ENCODE measurements around the gene OBP2A. TPM values are rescaled to one million over a fixed set of nuclear protein-coding genes. Genes with fewer than 3 reads are reported as not detected.
"Not testable (repeated sequence)": the region's sequence is repeated elsewhere in the genome, so short reads cannot be mapped to it uniquely, and the experiment has no call there.

Gene OBP2A
- polyA plus RNA-seq, 4 donors = 0.09 TPM; not detected in 3

DNA sequence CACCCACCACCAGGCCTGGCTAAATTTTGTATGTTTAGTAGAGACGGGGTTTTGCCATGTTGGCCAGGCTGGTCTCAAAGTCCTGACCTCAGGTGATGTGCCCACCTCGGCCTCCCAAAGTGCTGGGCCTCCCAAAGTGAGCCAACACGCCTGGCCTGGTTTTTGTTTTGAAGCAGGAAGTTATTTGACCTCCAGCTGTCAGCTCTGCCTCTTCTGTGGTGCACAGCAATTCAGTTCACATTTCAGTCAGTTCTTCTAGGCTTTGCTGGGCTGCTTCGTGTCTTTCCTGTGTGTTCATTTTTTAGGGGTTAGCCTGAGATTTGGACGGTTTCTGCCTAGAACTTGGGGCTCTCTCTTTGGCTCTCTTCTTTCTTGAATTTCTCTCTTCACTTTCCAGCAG, 15.8 kb upstream of the OBP2A start:
- FAIRE-seq (no peak), DNase-seq (no peak)
- no peak overlapping the region for H3K4me3 ChIP-seq (ENCODE audit: low read depth in 1 of 3, low read length in 3 of 3)
- H3K9me3 ChIP-seq (ENCODE audit: control insufficient read depth in 2 of 2, insufficient read depth in 1 of 2, low read depth in 1 of 2, low read length in 1 of 2) = no peaks in the 10 kb centered on the region
- no peaks in the 10 kb centered on the region for H3K36me3 ChIP-seq (ENCODE audit: control insufficient read depth in 3 of 3, insufficient read depth in 2 of 3, low read depth in 1 of 3, low read length in 3 of 3)
- peaks cover 0 to 4% (median 2%) of the 10 kb centered on the region in 3 donors for H3K27me3 ChIP-seq (ENCODE audit: control insufficient read depth in 3 of 3, insufficient read depth in 3 of 3, low read length in 3 of 3)
- no peaks in the 10 kb centered on the region for H3K4me1 ChIP-seq (ENCODE audit: control insufficient read depth in 3 of 3, insufficient read depth in 2 of 3, low read depth in 1 of 3, low read length in 2 of 3)
- no peak overlapping the region for H3K27ac ChIP-seq (ENCODE audit: low read depth in 1 of 3, low read length in 2 of 3)
- WGBS, 3 donors = 67 to 76% (median 67%) methylated on average over 5 of the region's 5 CpGs

DNA sequence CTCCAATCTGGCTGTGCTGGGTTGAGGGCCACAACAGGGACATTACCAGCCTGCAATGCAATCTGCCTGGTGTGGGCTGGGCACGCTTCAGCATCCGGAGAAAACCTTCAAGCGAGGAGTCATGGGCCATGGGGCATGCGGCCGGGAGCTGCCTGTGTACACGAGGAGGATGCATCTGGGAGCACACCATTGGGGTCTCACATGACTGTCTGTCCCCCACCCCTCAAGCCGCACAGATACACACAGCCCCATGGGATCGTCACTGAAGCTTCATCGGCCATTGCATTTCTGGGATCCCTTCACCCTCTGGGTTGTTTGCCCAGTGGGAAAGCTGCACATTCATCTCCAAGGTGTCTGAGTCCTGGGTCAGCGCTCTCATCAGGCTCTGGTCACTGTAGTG, 14.8 kb upstream of the OBP2A start:
- Histone ChIP-seq H3K9me3 (ENCODE audit: control insufficient read depth in 2 of 2, insufficient read depth in 1 of 2, low read depth in 1 of 2, low read length in 1 of 2) (no peaks in the 10 kb centered on the region), H3K4me3 (ENCODE audit: low read depth in 1 of 3, low read length in 3 of 3) (no peak overlapping the region), H3K36me3 (ENCODE audit: control insufficient read depth in 3 of 3, insufficient read depth in 2 of 3, low read depth in 1 of 3, low read length in 3 of 3) (no peaks in the 10 kb centered on the region), H3K27me3 (ENCODE audit: control insufficient read depth in 3 of 3, insufficient read depth in 3 of 3, low read length in 3 of 3) (peaks cover 0 to 4% (median 2%) of the 10 kb centered on the region in 3 donors), H3K4me1 (ENCODE audit: control insufficient read depth in 3 of 3, insufficient read depth in 2 of 3, low read depth in 1 of 3, low read length in 2 of 3) (no peaks in the 10 kb centered on the region), H3K27ac (ENCODE audit: low read depth in 1 of 3, low read length in 2 of 3) (no peak overlapping the region)
- whole genome bisulfite sequencing, 3 donors = 90 to 92% (median 91%) methylated on average over 10 of the region's 10 CpGs
- FAIRE-seq (no peak), DNase-seq (no peak)

GRCh38 chr9:135533113-135533512, 12.8 kb upstream of the OBP2A start:
- WGBS, 3 donors = 85 to 92% (median 90%) methylated on average over 3 of the region's 3 CpGs
- no peak overlapping the region for H3K27ac ChIP-seq (ENCODE audit: low read depth in 1 of 3, low read length in 2 of 3)
- H3K36me3 ChIP-seq (ENCODE audit: control insufficient read depth in 3 of 3, insufficient read depth in 2 of 3, low read depth in 1 of 3, low read length in 3 of 3) = no peaks in the 10 kb centered on the region
- H3K27me3 ChIP-seq (ENCODE audit: control insufficient read depth in 3 of 3, insufficient read depth in 3 of 3, low read length in 3 of 3) = peaks cover 0 to 4% (median 2%) of the 10 kb centered on the region in 3 donors
- H3K4me1 ChIP-seq (ENCODE audit: control insufficient read depth in 3 of 3, insufficient read depth in 2 of 3, low read depth in 1 of 3, low read length in 2 of 3) = no peaks in the 10 kb centered on the region
- no peak for DNase-seq
- no peak overlapping the region for H3K4me3 ChIP-seq (ENCODE audit: low read depth in 1 of 3, low read length in 3 of 3)
- H3K9me3 ChIP-seq (ENCODE audit: control insufficient read depth in 2 of 2, insufficient read depth in 1 of 2, low read depth in 1 of 2, low read length in 1 of 2) = no peaks in the 10 kb centered on the region
- no peak for FAIRE-seq

- DNase-seq = no peak
- no peak for FAIRE-seq
- 89 to 92% (median 89%) methylated on average over 12 of the region's 12 CpGs for WGBS, 3 donors
- no peaks in the 10 kb centered on the region for H3K9me3 ChIP-seq (ENCODE audit: control insufficient read depth in 2 of 2, insufficient read depth in 1 of 2, low read depth in 1 of 2, low read length in 1 of 2)
- no peaks in the 10 kb centered on the region for H3K4me1 ChIP-seq (ENCODE audit: control insufficient read depth in 3 of 3, insufficient read depth in 2 of 3, low read depth in 1 of 3, low read length in 2 of 3)
- no peak overlapping the region for H3K27ac ChIP-seq (ENCODE audit: low read depth in 1 of 3, low read length in 2 of 3)
- H3K36me3 ChIP-seq (ENCODE audit: control insufficient read depth in 3 of 3, insufficient read depth in 2 of 3, low read depth in 1 of 3, low read length in 3 of 3) = no peaks in the 10 kb centered on the region
- peaks cover 0 to 4% (median 2%) of the 10 kb centered on the region in 3 donors for H3K27me3 ChIP-seq (ENCODE audit: control insufficient read depth in 3 of 3, insufficient read depth in 3 of 3, low read length in 3 of 3)
- H3K4me3 ChIP-seq (ENCODE audit: low read depth in 1 of 3, low read length in 3 of 3) = no peak overlapping the region
These were observed 12.3 kb upstream of the OBP2A start for GRCh38 chr9:135533674-135534073.

DNA sequence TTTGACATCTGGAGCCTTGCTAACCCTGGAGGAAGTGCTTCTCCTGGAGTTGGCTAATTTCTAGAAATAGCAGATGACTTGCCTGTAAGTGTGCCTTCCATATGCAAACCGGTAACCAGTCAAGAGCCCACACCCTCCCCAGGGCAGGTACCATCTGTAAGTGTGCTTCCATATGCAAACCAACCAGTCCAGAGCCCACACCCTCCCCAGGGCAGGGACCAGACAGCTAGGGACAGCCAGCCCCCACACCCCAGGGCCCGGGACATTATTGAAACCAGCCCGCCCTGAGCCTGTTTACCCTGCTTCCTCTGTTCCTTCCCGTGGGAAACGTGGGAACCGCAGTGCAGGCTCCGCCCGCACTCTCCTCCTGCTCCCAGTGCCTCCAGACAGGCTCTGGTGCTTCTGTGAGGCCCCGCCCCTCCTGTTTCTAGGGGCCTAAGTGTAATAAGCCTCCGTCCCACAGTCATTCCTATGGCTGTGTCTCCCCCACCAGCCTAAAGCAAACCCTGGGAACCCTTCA, 11.7 kb upstream of the OBP2A start:
- not testable (repeated sequence) for FAIRE-seq; H3K9me3 ChIP-seq (ENCODE audit: control insufficient read depth in 2 of 2, insufficient read depth in 1 of 2, low read depth in 1 of 2, low read length in 1 of 2); H3K4me3 ChIP-seq (ENCODE audit: low read depth in 1 of 3, low read length in 3 of 3); H3K27me3 ChIP-seq (ENCODE audit: control insufficient read depth in 3 of 3, insufficient read depth in 3 of 3, low read length in 3 of 3); H3K4me1 ChIP-seq (ENCODE audit: control insufficient read depth in 3 of 3, insufficient read depth in 2 of 3, low read depth in 1 of 3, low read length in 2 of 3); H3K36me3 ChIP-seq (ENCODE audit: control insufficient read depth in 3 of 3, insufficient read depth in 2 of 3, low read depth in 1 of 3, low read length in 3 of 3); DNase-seq; H3K27ac ChIP-seq (ENCODE audit: low read depth in 1 of 3, low read length in 2 of 3)
- WGBS, 3 donors = 24 to 32% (median 28%) methylated on average over 8 to 10 of the region's 10 CpGs

GRCh38 chr9:135534826-135535225, 11.1 kb upstream of the OBP2A start:
- H3K27ac ChIP-seq (ENCODE audit: low read depth in 1 of 3, low read length in 2 of 3); FAIRE-seq; H3K27me3 ChIP-seq (ENCODE audit: control insufficient read depth in 3 of 3, insufficient read depth in 3 of 3, low read length in 3 of 3); H3K36me3 ChIP-seq (ENCODE audit: control insufficient read depth in 3 of 3, insufficient read depth in 2 of 3, low read depth in 1 of 3, low read length in 3 of 3); H3K4me3 ChIP-seq (ENCODE audit: low read depth in 1 of 3, low read length in 3 of 3); H3K9me3 ChIP-seq (ENCODE audit: control insufficient read depth in 2 of 2, insufficient read depth in 1 of 2, low read depth in 1 of 2, low read length in 1 of 2); H3K4me1 ChIP-seq (ENCODE audit: control insufficient read depth in 3 of 3, insufficient read depth in 2 of 3, low read depth in 1 of 3, low read length in 2 of 3); DNase-seq: not testable (repeated sequence)
- WGBS, 3 donors = 73 to 79% (median 75%) methylated on average over 4 of the region's 4 CpGs

DNA sequence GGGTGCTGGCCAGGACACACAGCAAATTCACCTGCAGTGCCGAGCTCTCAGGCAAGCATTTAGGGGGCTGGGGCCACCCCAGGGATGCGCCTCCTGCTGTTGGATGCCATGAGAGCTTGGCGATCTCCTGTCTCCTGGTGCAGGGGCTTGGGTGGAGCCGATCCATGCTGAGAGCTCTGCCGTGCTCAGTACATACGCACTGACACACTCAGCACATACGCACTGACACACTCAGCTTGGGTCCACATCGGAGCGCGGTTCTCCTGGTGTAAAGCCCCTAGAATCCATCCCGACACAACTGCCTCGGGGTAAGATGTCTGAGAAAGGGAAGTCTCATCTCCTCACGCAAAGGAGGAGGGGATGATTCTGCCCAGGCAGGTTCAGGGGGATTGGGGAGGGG, 10.3 kb upstream of the OBP2A start:
- not testable (repeated sequence) for H3K9me3 ChIP-seq (ENCODE audit: control insufficient read depth in 2 of 2, insufficient read depth in 1 of 2, low read depth in 1 of 2, low read length in 1 of 2); H3K27me3 ChIP-seq (ENCODE audit: control insufficient read depth in 3 of 3, insufficient read depth in 3 of 3, low read length in 3 of 3); FAIRE-seq; H3K4me3 ChIP-seq (ENCODE audit: low read depth in 1 of 3, low read length in 3 of 3); DNase-seq; H3K36me3 ChIP-seq (ENCODE audit: control insufficient read depth in 3 of 3, insufficient read depth in 2 of 3, low read depth in 1 of 3, low read length in 3 of 3); H3K27ac ChIP-seq (ENCODE audit: low read depth in 1 of 3, low read length in 2 of 3); H3K4me1 ChIP-seq (ENCODE audit: control insufficient read depth in 3 of 3, insufficient read depth in 2 of 3, low read depth in 1 of 3, low read length in 2 of 3)
- WGBS, 3 donors = 78 to 88% (median 81%) methylated on average over 11 to 13 of the region's 13 CpGs

- Histone ChIP-seq H3K36me3 (ENCODE audit: control insufficient read depth in 3 of 3, insufficient read depth in 2 of 3, low read depth in 1 of 3, low read length in 3 of 3) (no peaks in the 10 kb centered on the region), H3K9me3 (ENCODE audit: control insufficient read depth in 2 of 2, insufficient read depth in 1 of 2, low read depth in 1 of 2, low read length in 1 of 2) (no peaks in the 10 kb centered on the region), H3K27ac (ENCODE audit: low read depth in 1 of 3, low read length in 2 of 3) (no peak overlapping the region), H3K4me3 (ENCODE audit: low read depth in 1 of 3, low read length in 3 of 3) (no peak overlapping the region), H3K4me1 (ENCODE audit: control insufficient read depth in 3 of 3, insufficient read depth in 2 of 3, low read depth in 1 of 3, low read length in 2 of 3) (no peaks in the 10 kb centered on the region), H3K27me3 (ENCODE audit: control insufficient read depth in 3 of 3, insufficient read depth in 3 of 3, low read length in 3 of 3) (peaks cover 0 to 4% (median 2%) of the 10 kb centered on the region in 3 donors)
- FAIRE-seq (no peak), DNase-seq (no peak)
- 63 to 81% (median 79%) methylated on average over 8 of the region's 8 CpGs for WGBS, 3 donors
These were observed 9.7 kb upstream of the OBP2A start for GRCh38 chr9:135536216-135536615.

- H3K4me3 ChIP-seq (ENCODE audit: low read depth in 1 of 3, low read length in 3 of 3); FAIRE-seq; DNase-seq; H3K36me3 ChIP-seq (ENCODE audit: control insufficient read depth in 3 of 3, insufficient read depth in 2 of 3, low read depth in 1 of 3, low read length in 3 of 3); H3K27me3 ChIP-seq (ENCODE audit: control insufficient read depth in 3 of 3, insufficient read depth in 3 of 3, low read length in 3 of 3); H3K27ac ChIP-seq (ENCODE audit: low read depth in 1 of 3, low read length in 2 of 3); H3K4me1 ChIP-seq (ENCODE audit: control insufficient read depth in 3 of 3, insufficient read depth in 2 of 3, low read depth in 1 of 3, low read length in 2 of 3); H3K9me3 ChIP-seq (ENCODE audit: control insufficient read depth in 2 of 2, insufficient read depth in 1 of 2, low read depth in 1 of 2, low read length in 1 of 2): not testable (repeated sequence)
- WGBS, 3 donors = 43 to 76% (median 66%) methylated on average over 8 of the region's 8 CpGs
These were observed 2.5 kb upstream of the OBP2A start for GRCh38 chr9:135543262-135543894.

Data from small intestine (tissue), 7 donors.